CD14-positive monocyte (primary cell): ENCODE results near the gene GPD2. TPM values are rescaled to one million over a fixed set of nuclear protein-coding genes. Genes with fewer than 3 reads are reported as not detected.
A peak's percentile ranks its signal among the peaks of the same experiment; 100 is the strongest.

Experiments
- DNase-seq, 3 donors: peaks; one replicate each; pipeline ENCODE4 v3.0.0-alpha.2; 2011 to 2022
- H2AFZ ChIP-seq: 2 replicates; pipeline ENCODE4 v1.6.0; 2012; ENCODE audit warnings: mild to moderate bottlenecking, low read depth, low read length, inconsistent platforms; ENCODE audit not compliant: insufficient read depth, poor library complexity, severe bottlenecking
- H3K27ac ChIP-seq, 2 donors: 1 replicate in 1 of 2; 2 replicates in 1 of 2; pipeline ENCODE4 v1.5.1; 2012 to 2013; ENCODE audit warnings: low read length in 2 of 2, control low read depth in 1 of 2, inconsistent platforms in 1 of 2, low read depth in 1 of 2, mild to moderate bottlenecking in 1 of 2
- H3K27me3 ChIP-seq, 2 donors: one replicate each; pipeline versions ENCODE4 v1.6.0 to v1.6.1; 2011 to 2013; ENCODE audit warnings: low read length in 2 of 2; ENCODE audit not compliant: control insufficient read depth in 2 of 2, insufficient read depth in 2 of 2
- H3K36me3 ChIP-seq, 2 donors: replicated peaks in 1 of 2; 1 replicate in 1 of 2; 2 replicates in 1 of 2; pipeline versions ENCODE4 v1.5.1 to v1.6.1; 2012 to 2013; ENCODE audit warnings: low read length in 2 of 2, control low read depth in 1 of 2, inconsistent platforms in 1 of 2, mild to moderate bottlenecking in 1 of 2; ENCODE audit not compliant: insufficient read depth in 2 of 2, control insufficient read depth in 1 of 2
- H3K4me1 ChIP-seq, 2 donors: 1 replicate in 1 of 2; 2 replicates in 1 of 2; pipeline versions ENCODE4 v1.5.1 to v1.6.1; 2012 to 2013; ENCODE audit warnings: low read length in 2 of 2, control low read depth in 1 of 2, inconsistent platforms in 1 of 2, mild to moderate bottlenecking in 1 of 2, moderate library complexity in 1 of 2; ENCODE audit not compliant: insufficient read depth in 2 of 2, control insufficient read depth in 1 of 2
- H3K4me2 ChIP-seq: replicated peaks from 2 replicates; pipeline ENCODE3; 2012; ENCODE audit warnings: low read length, moderate library complexity, mild to moderate bottlenecking; ENCODE audit not compliant: poor library complexity, severe bottlenecking; ENCODE audit errors: extremely low read depth
- H3K4me3 ChIP-seq, 3 experiments: fragments of 200-600 bp in 1 of 3; sonication (generic) in 1 of 3; replicated peaks in 1 of 3; 1 replicate in 2 of 3; 2 replicates in 1 of 3; pipeline ENCODE4 v1.5.1; 2011 to 2013; ENCODE audit warnings: low read length in 3 of 3, mild to moderate bottlenecking in 3 of 3, control low read depth in 2 of 3, low read depth in 2 of 3, inconsistent platforms in 1 of 3, moderate library complexity in 1 of 3
- H3K79me2 ChIP-seq: 2 replicates; pipeline ENCODE4 v1.6.0; 2012; ENCODE audit warnings: mild to moderate bottlenecking, control low read depth, inconsistent platforms, low read length, moderate library complexity; ENCODE audit not compliant: insufficient read depth
- H3K9ac ChIP-seq: 2 replicates; pipeline ENCODE4 v1.6.0; 2017; ENCODE audit warnings: low read length, mild to moderate bottlenecking; ENCODE audit not compliant: insufficient read depth, poor library complexity, severe bottlenecking
- H3K9me3 ChIP-seq, 2 donors: replicated peaks in 1 of 2; 1 replicate in 1 of 2; 2 replicates in 1 of 2; pipeline versions ENCODE4 v1.5.1 to v1.6.1; 2012 to 2013; ENCODE audit warnings: low read length in 2 of 2, control low read depth in 1 of 2; ENCODE audit not compliant: control insufficient read depth in 1 of 2, insufficient read depth in 1 of 2
- H4K20me1 ChIP-seq: 2 replicates; pipeline ENCODE4 v1.6.0; 2012; ENCODE audit warnings: mild to moderate bottlenecking, low read length, control low read depth, moderate library complexity; ENCODE audit not compliant: insufficient read depth
- H3K27ac Mint-ChIP-seq, 7 donors: one replicate each; pipeline ENCODE4 v1.8.0; 2020; ENCODE audit warnings: mild to moderate bottlenecking in 7 of 7, mixed read lengths in 7 of 7, moderate library complexity in 6 of 7, inconsistent platforms in 2 of 7
- H3K27me3 Mint-ChIP-seq, 3 donors: one replicate each; pipeline ENCODE4 v1.8.0; 2021 to 2022; ENCODE audit warnings: low read depth in 3 of 3, mild to moderate bottlenecking in 3 of 3, mixed read lengths in 3 of 3, moderate library complexity in 3 of 3, inconsistent platforms in 1 of 3
- H3K36me3 Mint-ChIP-seq, 2 donors: one replicate each; pipeline ENCODE4 v1.8.0; 2020; ENCODE audit warnings: mixed read lengths in 2 of 2, inconsistent platforms in 1 of 2, mild to moderate bottlenecking in 1 of 2
- H3K4me1 Mint-ChIP-seq: one replicate; pipeline ENCODE4 v1.8.0; 2020; ENCODE audit warnings: mild to moderate bottlenecking, mixed read lengths
- H3K4me3 Mint-ChIP-seq, 2 donors: one replicate each; pipeline ENCODE4 v1.8.0; 2020; ENCODE audit warnings: mild to moderate bottlenecking in 2 of 2, mixed read lengths in 2 of 2, moderate library complexity in 1 of 2
- H3K9me3 Mint-ChIP-seq, 7 donors: one replicate each; pipeline ENCODE4 v1.8.0; 2020 to 2022; ENCODE audit warnings: mixed read lengths in 7 of 7, mild to moderate bottlenecking in 6 of 7, moderate library complexity in 6 of 7, inconsistent platforms in 2 of 7
- WGBS: methylation state at CpG from one replicate; pipeline ENCODE4 v1.1.5; 2013; ENCODE audit warnings: missing lambda C conversion rate; ENCODE audit not compliant: insufficient coverage; 5-methylcytosine and 5-hydroxymethylcytosine counted together
- intact Hi-C, 2 donors: fragments of 100-400 bp; cut with micrococcal nuclease; formaldehyde crosslinking; loops; one replicate each; pipeline versions ENCODE4 v1.15.0 to v1.15.1; 2023
- polyA plus RNA-seq, 3 donors: library from polyadenylated mRNA; depleted of rRNA in 1 of 3; unstranded in 2 of 3; stranded (reverse) in 1 of 3; fragments of 300-500 nt in 2 of 3; fragments of >200 nt in 1 of 3; fragmentation: Illumina TruSeq in 2 of 3; gene quantifications; 1 replicate in 2 of 3; 2 replicates in 1 of 3; pipeline ENCODE4 v1.2.3, GENCODE V29; 2012 to 2021
- TF ChIP-seq, protein P1 (sequence below): fragments of 200-600 bp; IDR thresholded peaks from one replicate; pipeline ENCODE4 v1.8.0; 2022; ENCODE audit warnings: antibody characterized with exemption, mild to moderate bottlenecking

Gene GPD2
- polyA plus RNA-seq, 3 donors: 13.4 to 17.1 (median 14.5) TPM

DNA sequence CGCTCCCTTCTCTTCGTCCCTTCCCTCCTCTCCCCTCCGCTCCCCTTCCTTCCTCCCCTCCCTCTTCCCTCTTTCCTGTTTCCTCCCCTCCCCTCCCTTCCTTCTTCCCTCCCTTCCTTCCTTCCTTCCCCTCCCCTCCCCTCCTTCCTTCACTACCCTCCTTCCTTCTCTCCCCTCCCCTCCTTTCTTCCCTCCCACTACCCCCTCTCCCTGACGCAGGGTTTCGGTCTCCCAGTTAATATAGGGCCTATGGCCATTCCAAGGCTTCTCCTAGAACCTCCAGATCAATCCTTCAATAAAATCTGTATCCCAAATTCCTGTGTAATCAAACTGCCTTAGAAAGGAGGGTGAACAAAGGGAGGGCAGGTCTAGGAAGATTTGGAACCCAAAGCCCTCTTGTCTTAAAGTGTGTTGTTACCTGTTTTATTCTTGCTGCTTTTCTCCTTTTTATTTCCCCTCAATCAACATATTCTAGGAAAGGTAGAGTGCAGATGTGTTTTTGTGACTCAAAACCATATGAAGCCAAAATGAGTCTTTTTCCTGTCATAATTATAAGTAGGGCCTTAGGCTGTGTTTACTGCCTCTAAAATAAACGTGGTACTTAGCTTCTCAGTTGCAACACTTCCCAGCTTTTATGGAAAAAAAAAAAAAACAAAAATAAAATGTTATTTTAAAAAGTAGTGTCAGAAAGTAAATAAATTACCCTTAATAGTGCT is 53.7 kb downstream of the GPD2 start:
- H3K4me3 ChIP-seq: no peak overlapping the region
- H3K27ac ChIP-seq: peak overlapping the region in 1 of 2 donors; percentile 47
- no peaks in the 10 kb centered on the region for H3K9me3 ChIP-seq
- no peaks in the 10 kb centered on the region for H3K27me3 ChIP-seq
- H2AFZ ChIP-seq: no peak overlapping the region
- intact Hi-C loops: no loop called here
- Mint-ChIP-seq H3K36me3 (peaks cover 2 to 5% of the 10 kb centered on the region in 2 donors), H3K9me3 (no peaks in the 10 kb centered on the region), H3K4me1 (peaks cover 23% of the 10 kb centered on the region), H3K27ac (peak overlapping the region in 2 of 7 donors; percentile 64 to 75), H3K4me3 (no peak overlapping the region), H3K27me3 (no peaks in the 10 kb centered on the region)
- no CpG with 5 or more reads among the region's 6 CpGs for WGBS
- H3K36me3 ChIP-seq: no peaks in the 10 kb centered on the region
- H3K79me2 ChIP-seq: peaks cover 97% of the 10 kb centered on the region
- TF ChIP-seq, protein P1, sequence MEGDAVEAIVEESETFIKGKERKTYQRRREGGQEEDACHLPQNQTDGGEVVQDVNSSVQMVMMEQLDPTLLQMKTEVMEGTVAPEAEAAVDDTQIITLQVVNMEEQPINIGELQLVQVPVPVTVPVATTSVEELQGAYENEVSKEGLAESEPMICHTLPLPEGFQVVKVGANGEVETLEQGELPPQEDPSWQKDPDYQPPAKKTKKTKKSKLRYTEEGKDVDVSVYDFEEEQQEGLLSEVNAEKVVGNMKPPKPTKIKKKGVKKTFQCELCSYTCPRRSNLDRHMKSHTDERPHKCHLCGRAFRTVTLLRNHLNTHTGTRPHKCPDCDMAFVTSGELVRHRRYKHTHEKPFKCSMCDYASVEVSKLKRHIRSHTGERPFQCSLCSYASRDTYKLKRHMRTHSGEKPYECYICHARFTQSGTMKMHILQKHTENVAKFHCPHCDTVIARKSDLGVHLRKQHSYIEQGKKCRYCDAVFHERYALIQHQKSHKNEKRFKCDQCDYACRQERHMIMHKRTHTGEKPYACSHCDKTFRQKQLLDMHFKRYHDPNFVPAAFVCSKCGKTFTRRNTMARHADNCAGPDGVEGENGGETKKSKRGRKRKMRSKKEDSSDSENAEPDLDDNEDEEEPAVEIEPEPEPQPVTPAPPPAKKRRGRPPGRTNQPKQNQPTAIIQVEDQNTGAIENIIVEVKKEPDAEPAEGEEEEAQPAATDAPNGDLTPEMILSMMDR: no peak
- H4K20me1 ChIP-seq: peaks cover 87% of the 10 kb centered on the region
- no peak overlapping the region for H3K4me2 ChIP-seq
- no peak for DNase-seq
- H3K4me1 ChIP-seq: no peaks in the 10 kb centered on the region
- no peak overlapping the region for H3K9ac ChIP-seq

DNA sequence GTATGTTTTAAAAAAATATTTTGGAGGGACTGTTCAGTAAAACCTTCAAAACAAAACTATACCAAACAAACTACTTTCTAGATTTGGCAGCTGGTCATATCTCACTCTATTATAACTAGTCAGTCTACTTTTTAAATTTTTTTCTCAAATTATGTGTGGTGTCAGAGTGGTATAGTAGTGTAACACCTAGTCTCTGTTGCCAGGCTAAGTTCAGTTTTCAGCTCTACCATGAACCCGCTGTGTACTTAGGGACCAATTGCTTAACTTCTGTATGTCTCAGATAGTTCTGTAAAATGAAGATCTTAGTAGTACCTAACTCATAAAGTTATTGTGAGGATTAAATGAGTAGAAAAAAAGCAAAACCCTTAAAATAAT is 54.3 kb downstream of the GPD2 start:
- no peak overlapping the region for H2AFZ ChIP-seq
- H3K4me1 ChIP-seq: no peaks in the 10 kb centered on the region
- H3K27me3 ChIP-seq: no peaks in the 10 kb centered on the region
- peak in 2 of 3 donors; percentile 10 to 17 for DNase-seq
- H3K4me3 Mint-ChIP-seq: no peak overlapping the region
- H3K27me3 Mint-ChIP-seq: no peaks in the 10 kb centered on the region
- H3K27ac ChIP-seq: peak overlapping the region in 1 of 2 donors; percentile 34
- H3K9me3 ChIP-seq: no peaks in the 10 kb centered on the region
- no peak overlapping the region for H3K9ac ChIP-seq
- peak overlapping the region in 2 of 7 donors; percentile 40 to 75 for H3K27ac Mint-ChIP-seq
- TF ChIP-seq, protein P1: no peak
- no peak overlapping the region for H3K4me3 ChIP-seq
- H3K9me3 Mint-ChIP-seq: no peaks in the 10 kb centered on the region
- H3K79me2 ChIP-seq: peaks cover 93% of the 10 kb centered on the region
- H4K20me1 ChIP-seq: peaks cover 83% of the 10 kb centered on the region
- WGBS: no CpG with 5 or more reads among the region's 1 CpG
- peaks cover 2 to 8% of the 10 kb centered on the region in 2 donors for H3K36me3 Mint-ChIP-seq
- H3K4me1 Mint-ChIP-seq: peaks cover 23% of the 10 kb centered on the region
- H3K4me2 ChIP-seq: no peak overlapping the region
- peaks cover 0 to under 1% of the 10 kb centered on the region in 2 donors for H3K36me3 ChIP-seq
- intact Hi-C loops: no loop called here
